NCI-H1048 (cell line): ENCODE measurements around the gene NUP205.

Source experiments
- DNase-seq: peaks from one replicate; lab custom pipeline; 2025; lab: John Stamatoyannopoulos, UW

The NUP205 gene

DNA sequence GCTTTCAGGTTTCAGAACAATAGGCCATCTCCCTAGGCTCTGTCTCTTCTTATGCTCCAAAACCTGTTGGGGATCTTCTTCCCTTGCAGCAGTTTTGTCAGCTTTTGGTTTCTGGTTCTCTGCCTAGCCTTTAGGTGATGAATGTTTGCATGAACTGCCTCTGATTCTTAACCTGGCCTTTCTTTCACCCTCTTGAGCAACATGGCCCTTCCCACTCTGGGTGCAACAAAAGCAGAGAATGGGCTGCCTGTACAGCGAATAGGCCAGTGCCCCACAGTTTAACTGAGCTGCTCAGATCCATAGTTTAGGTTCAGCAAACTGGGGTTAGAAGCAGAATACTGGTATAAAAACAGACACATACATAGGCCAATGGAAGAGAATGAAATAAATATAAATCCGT, 18.1 kb upstream of the NUP205 start:
- DNase-seq = no peak

DNA sequence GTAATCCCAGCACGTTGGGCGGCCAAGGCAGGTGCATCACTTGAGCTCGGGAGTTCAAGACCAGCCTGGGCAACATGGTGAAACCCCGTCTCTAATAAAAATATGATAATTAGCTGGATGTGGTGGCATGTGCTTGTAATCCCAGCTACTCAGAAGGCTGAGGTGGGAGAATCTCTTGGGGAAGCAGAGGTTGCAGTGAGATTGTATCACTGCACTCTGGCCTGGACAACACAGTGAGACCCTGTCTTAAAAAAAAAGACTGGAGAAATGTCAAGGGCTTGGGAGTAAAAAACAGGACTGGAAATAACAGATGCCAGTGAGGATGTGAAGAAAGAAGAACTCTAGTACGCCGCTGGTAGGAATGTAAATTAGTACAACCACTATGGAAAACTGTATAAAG, 16.7 kb upstream of the NUP205 start:
- DNase-seq = no peak

DNA sequence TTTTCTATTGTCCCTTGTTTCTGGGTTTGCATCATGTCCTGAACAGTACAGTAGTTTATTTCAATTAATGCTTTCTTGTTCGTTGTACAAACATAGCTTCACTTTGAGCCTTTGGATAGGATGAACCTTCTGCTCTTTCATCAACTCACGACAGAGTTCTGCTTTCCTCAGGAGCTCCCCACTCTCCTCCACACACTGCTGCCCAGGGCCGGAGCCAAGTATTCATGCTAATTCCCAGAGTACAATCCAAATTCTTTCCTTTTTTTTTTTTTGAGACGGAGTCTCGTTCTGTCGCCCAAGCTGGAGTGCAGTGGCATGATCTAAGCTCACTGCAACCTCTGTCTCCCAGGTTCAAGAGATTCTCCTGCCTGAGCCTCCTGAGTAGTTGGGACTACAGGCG, 7.5 kb upstream of the NUP205 start:
- DNase-seq = no peak

DNA sequence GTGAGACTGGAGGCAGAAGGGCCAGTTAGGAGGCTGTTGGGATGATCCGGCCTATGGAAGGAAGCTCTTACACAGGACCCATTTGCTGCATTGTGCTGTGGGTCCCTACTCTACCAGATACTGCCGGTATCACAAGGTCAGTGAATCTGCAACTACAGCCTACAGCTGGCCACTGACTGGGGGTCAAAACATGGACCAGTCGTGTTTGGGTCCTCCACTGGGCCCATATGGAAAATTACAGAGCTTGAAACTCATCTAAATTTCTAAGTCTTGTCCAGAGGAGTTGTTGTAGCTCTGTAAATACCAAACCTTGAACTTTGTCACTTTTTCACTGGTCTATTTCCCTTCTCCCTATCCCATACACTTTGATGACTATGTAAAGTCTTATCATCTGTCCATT, 5.6 kb upstream of the NUP205 start:
- DNase-seq = no peak

DNA sequence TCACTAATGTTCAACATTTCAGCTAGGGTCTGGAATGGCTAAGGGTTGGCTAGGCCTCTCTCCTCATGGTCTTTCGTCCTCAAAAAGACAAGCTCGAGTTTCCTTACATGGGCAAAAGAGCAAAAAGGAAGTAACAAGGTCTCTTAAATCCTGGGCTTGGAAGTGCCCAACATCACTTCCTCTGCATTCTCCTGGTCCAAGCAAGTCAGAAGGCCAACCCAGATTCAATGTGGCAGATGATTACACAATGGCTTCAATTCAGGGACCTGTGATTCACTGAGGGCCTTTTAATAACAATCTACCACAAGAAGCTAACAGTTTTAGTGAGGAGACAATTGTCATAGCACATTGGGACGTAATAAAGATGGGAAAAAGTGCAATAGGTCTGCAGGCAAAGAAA, 4.4 kb upstream of the NUP205 start:
- no peak for DNase-seq

DNA sequence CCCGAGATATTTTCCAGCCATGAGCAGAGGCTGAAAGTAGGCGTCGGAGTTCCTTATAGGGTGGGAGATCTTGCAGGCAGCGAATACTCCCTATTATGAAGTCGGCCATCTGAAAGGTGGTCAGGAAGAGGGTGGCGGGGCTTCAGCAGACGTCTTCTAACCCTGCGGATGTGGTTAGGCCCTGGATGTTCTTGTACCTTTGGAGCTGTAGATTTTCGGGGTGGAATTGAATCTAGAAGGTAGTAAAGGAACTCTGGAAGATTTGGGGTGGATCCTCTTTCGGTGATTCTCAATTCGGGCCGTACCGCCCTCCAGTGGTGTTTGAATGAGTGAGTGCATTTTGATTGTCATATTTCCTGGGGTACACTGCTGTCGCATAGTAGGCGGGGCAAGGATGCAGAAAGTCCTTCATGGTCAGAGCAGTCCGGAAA, 635 bp downstream of the NUP205 start:
- DNase-seq = peak; percentile 4

DNA sequence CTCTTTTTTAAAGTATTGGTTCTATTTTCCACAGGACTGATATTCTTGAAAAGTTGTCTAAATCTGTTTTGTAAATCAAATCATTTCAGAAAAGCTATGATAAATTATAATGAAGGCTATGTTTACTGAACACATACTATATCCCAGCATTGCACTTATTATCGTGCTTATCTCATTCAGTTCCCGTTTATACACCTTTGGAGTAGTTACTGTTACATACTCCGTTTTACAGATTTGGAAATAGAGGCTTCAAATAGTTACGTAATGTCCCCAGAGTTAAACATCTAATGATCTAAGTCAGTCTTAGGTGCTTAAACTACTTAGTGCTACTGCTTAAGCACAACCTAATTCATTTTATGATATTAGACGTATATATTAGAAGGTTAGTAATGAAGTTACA, 1.2 kb downstream of the NUP205 start:
- no peak for DNase-seq

DNA sequence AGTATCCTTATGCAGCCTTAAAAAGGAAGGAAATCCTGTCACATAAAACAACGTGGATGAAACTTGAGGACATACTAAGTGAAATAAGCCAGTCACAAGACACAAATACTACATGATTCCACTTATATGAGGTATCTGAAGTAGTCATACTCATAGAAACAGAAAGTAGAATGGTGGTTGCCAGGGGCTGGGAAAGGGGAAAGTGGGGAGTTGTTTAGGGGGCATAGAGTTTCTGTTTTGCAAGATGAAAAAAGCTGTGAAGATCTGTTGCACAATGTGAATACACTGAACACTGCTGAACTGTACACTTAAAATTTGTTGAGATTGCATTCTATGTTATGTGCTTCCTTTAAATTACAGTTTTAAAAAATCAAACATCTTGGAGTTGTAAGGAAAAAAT, 2.9 kb downstream of the NUP205 start:
- no peak for DNase-seq

DNA sequence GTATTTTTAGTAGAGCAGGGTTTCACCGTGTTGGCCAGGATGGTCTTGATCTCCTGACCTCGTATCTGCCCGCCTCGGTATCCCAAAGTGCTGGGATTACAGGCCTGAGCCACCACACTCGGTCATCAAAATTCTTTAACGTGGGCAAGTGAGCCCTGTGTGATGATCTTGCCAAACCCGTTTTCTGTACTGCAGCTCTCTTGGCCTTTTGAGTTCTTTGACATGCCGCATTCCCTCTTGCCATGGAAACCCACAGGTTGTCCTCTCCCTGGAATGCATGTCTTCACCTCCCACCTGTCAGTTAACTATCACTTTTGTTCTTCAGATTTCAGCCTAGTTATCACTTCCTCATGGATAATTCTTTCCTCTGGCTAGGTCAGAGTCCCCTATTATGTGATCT, 5.0 kb downstream of the NUP205 start:
- DNase-seq = no peak

DNA sequence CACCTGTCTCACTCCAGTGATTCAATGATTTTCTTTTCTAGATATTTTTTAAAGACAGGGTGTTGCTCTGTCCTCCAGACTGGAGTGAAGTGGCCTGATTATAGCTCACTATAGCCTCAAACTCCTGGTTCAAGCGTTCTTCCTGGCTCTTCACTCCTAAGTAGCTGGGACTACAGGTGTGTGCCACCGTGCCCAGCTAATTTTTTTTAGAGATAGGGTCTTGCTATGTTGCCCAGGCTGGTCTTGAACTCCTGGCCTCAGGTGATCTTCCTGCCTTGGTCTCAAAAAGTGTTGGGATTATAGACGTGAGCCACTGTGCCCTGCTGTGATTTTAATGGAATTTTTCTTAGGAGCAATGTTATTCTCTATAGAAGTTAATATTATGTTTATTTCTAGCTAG, 14.1 kb downstream of the NUP205 start:
- no peak for DNase-seq

DNA sequence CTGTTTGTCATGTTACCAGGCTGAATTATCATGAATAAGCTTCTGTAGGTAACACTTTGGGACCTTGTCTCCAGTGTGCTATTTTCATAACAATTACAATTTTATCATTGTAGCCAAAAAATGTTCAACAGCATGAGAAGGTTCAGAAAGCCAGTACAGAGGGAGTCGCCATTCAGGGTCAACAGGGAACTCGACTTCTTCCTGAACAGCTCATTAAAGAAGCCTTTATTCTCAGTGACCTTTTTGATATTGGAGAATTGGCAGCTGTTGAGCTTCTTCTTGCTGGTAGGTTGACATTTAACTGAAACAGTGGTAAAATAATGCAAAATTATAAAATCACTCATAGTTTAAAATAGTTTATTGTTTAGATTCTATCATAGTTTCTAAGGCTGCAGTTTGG, 15.8 kb downstream of the NUP205 start:
- no peak for DNase-seq

DNA sequence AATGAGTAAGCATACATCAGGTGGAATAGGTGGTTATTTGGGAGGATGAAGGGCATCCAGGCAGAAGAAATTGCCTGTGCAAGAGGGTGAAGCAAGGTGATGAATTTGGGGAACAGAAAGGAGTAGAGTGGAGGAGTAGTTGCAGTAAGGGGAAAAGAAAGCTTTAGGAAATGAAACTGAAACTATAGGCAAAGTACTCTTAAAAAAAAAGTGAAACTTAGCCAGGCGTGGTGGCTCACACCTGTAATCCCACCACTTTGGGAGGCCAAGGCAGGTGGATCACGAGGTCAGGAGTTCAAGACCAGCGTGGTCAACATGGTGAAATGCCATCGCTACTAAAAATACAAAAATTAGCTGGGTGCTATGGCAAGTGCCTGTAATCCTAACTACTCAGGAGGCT, 17.6 kb downstream of the NUP205 start:
- no peak for DNase-seq

DNA sequence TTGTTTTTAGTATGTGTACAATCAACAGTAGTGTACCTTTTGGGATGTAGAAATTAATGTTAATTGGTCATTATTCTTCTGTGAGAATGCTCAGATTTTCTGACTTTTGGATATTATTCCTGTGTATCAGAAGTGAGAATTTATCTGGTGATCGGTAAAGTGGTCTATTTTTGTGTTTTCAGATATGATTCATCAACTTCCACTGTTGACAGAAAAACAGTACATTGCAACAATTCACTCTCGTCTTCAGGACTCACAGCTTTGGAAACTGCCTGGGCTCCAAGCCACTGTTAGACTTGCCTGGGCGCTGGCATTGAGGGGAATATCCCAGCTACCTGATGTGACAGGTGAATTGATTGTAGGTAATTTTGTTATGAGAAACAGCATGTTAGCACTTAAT, 20.9 kb downstream of the NUP205 start:
- no peak for DNase-seq

DNA sequence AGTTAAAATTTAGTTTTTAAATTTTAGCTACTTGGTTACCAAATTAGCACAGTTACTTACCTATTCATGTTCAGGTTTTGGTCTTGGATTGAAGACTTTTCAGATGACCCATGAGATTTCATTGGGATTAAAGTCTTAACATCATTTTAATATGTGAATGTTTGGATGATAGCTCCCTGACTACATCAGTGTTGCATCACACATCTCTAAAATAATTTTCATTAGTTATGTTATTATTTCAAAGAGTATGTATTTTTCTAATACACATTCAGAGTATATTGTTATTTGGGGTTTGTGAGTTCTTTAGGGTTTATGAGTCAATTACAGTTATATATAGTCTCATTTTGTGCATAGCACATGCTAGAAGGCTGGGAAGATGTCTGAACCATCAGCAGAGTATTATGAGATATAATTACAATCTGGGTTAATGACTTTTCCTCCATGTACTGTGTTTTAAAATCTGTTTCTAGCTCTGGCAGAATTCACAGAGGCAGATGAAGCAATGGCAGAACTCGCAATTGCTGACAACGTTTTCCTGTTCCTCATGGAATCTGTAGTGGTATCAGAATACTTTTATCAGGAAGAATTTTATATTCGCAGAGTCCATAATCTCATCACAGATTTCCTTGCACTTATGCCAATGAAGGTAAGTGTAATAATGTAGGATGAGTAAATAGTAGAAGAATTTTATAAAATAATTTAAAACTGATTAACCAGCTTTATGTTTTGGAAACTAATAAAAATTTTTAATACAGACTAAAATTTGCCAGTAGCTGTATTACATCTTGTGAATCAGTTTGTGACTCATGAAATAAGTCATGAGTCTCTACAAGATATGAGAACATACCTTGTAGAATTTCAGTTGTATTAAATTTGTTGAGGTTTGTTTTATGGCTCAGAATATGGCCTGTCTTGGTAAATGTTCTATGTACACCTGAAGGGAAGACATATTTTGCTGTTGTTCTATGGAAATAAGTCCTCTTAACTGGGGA, 26.9 kb downstream of the NUP205 start:
- DNase-seq = no peak

DNA sequence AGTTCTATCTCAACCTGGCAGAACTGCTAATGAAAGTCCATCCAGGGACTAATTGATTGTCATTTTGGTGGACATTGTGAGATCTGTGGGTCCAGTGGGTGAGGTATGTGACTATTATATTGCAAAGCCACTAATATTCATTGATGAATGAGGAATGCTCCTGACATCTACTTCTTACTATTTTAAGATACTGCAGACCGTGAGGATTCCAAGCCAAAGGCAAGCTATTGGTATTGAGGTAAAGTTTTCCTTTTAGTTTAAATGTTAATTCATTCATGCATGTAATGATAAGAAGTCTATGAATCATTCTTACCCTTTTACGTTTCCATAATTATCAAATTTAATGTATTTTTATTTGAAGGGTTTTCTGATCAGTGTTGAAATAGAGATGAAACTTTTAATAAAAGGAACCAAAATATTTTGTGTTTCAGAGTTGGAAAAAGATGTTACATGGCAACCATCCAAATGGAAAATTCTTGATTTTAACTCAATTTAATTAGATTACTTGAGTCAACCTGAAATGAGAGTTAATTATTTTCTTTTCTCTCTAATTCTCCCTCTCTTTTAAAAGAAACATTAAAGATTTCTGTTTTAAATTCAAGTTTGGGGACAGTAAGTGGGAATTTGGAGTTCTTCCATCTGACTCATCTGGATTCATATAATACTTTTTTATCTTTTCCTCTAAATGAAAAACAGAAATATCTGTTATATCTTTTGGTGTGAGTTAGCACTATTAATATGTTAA, 39.6 kb downstream of the NUP205 start:
- no peak for DNase-seq

DNA sequence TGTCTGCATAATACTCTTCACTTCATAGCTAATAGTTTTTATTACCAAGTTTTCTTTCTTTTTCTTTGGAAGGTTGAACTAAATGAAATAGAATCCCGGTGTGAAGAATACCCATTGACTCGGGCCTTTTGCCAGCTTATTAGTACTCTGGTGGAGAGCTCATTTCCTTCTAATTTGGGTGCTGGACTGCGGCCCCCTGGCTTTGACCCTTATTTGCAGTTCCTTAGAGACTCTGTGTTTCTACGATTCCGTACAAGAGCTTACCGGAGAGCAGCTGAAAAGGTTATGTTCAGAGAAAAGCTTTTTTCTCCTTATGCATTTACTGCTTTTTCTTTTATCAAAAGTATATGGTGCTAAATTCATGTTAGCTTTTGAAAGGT, 40.2 kb downstream of the NUP205 start:
- no peak for DNase-seq

DNA sequence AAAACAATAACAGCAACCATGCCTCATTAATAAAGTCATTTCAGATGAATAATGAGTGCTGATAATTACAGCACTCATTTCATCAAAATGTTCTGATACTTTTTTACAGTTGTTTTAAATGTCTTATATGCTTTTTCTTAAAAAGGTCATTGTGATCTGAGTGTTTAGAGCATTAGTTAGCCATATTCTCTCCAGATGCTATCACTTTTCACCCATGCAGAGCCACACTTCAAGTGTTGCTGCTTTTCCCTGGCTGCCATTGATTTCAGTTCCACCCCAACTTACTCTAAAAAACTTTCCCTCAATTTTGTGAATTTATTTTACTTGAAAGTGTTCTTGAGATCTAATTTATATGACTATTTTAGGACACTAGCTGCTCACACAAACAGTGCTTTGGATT, 41.8 kb downstream of the NUP205 start:
- DNase-seq = no peak

DNA sequence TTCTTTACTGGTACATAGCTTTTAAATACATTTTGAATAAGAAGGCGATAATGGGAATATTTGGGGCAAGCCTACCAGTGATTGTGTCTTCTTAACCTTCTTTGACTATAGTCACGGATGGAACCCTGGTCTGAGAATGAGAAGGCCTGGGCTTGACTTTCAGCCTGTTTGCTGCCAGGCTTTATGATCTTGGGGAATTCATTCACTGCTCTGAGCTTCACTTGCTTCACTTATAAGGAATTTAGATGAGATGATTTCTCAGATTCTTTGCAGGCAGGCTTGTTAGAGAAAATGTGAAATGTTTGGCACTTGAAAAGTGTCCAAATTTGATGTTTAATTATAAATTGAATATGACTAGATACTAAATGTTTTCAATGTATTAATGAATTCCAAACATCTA, 42.5 kb downstream of the NUP205 start:
- DNase-seq = no peak

DNA sequence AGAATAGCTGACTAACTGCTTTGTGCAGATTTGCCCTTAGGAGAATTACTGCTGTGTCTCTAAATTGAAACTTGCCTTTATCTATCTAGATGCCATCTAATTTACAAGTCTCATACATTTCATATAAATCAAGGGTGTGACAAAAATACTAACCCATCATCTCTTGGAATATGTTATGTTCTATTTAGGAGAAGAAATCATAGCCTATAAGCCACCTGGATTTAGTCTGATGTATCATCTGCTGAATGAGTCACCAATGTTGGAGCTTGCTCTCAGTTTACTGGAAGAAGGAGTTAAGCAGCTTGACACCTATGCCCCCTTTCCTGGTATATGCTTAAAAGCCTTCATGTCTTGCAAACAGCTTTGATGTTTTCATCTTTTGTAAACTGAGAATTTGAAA, 43.5 kb downstream of the NUP205 start:
- no peak for DNase-seq

DNA sequence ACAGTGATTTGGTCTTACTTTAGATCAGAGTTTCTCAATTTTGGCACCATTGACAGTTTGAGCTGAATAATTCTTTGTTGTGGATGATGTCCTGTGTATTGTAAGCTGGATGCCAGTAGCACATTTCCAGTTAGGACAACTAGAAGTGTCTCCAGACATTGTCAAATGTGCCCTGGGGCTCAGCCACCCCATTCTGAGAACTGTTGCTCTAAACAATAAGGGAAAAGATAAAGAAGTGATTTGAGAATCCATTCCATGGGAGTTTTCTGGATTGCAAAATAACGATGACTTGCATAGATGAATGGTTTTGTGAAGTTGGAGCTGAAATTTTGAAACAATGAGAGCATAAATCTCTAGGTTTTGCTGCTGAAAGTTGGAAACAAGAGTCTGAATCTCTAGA, 44.6 kb downstream of the NUP205 start:
- no peak for DNase-seq

DNA sequence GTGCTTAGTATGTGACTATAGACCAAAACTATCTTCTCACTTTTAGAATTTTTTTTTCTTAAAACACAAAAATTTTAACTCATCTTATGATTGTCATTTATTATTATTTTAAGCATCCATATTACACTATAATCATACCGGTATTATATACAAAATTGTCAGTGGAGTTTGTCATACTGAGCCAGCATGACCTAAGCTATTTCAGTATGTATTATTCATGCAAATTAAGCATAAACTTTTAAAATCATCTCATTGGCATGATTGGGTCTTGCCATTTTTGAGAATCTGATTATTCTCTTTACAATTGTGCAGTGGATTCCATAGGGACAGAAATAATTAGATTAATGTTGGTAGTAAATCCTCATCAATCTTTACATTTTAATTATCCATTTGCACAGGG, 58.4 kb downstream of the NUP205 start:
- DNase-seq = no peak

DNA sequence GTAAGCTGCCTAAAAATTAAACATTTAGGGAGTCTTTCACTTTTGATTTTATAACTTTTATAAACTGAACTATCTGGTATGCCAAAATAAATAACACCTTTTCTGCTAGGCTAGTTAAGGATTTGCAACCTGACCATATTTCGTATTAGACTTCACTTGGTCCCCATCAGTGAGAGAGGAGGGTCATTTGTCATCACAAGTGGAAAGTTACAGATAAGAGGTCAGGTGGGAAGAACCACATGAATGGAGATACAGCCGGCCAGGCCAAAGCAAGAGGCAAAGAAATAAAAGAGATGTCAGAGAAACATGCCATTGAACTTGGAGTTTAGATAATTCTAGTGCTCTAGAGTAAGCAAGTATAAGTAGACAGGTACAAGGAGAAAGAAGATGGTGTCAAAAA, 60.1 kb downstream of the NUP205 start:
- no peak for DNase-seq

DNA sequence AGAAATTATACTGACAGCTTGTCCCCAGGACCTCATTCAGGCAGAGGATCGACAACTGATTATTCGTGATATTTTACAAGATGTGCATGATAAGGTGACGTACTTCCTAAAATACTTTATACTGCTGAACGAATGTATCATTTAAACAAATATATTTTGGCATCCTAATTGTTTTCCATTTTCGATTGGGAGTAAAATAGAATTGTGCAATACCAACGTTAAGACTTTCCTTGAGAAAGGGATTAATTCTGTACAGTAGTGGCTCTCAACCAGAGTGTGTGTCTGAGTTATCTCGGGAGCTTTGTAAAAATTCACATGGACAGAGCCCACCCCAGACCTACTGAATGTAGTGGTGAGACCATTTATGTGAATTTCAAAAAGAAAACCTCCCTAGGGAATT, 60.8 kb downstream of the NUP205 start:
- DNase-seq = no peak
